ENCODE measurements around the gene RTN4R.

RTN4R gene

GRCh38 chr22:20226077-20226716 lies 41.9 kb downstream of the RTN4R start:
- Histone ChIP-seq H3K4me1 (ENCODE audit: control insufficient read depth, insufficient read depth, low read length) (no peaks in the 10 kb centered on the region), H3K9ac (ENCODE audit: low read length) (no peak overlapping the region), H3K36me3 (ENCODE audit: control insufficient read depth, insufficient read depth, low read length, severe bottlenecking) (no peaks in the 10 kb centered on the region), H3K27me3 (replicated peaks; ENCODE audit: control insufficient read depth, insufficient read depth, low read length) (peaks cover 30% of the 10 kb centered on the region), H3K9me3 (ENCODE audit: control insufficient read depth, low read length) (no peaks in the 10 kb centered on the region), H3K4me3 (ENCODE audit: low read length) (no peak overlapping the region)
- DNase-seq (ENCODE audit: low read depth) = no peak

DNA sequence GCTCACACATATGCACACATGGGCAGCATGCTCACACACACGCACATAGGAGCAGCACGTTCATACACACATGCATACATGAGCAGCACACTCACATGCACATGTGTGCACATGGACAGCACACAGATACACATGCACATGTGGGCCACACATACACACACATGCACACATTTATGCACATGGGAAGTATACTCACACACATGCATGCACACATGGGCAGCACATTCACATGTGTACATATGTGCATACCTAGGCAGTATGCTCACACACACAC lies 42.5 kb downstream of the RTN4R start:
- Histone ChIP-seq H3K27me3 (replicated peaks; ENCODE audit: control insufficient read depth, insufficient read depth, low read length) (peaks cover 26% of the 10 kb centered on the region), H3K4me1 (ENCODE audit: control insufficient read depth, insufficient read depth, low read length) (no peaks in the 10 kb centered on the region), H3K9me3 (ENCODE audit: control insufficient read depth, low read length) (no peaks in the 10 kb centered on the region), H3K36me3 (ENCODE audit: control insufficient read depth, insufficient read depth, low read length, severe bottlenecking) (no peaks in the 10 kb centered on the region), H3K4me3 (ENCODE audit: low read length) (no peak overlapping the region), H3K9ac (ENCODE audit: low read length) (no peak overlapping the region)
- DNase-seq (ENCODE audit: low read depth) = no peak

DNA sequence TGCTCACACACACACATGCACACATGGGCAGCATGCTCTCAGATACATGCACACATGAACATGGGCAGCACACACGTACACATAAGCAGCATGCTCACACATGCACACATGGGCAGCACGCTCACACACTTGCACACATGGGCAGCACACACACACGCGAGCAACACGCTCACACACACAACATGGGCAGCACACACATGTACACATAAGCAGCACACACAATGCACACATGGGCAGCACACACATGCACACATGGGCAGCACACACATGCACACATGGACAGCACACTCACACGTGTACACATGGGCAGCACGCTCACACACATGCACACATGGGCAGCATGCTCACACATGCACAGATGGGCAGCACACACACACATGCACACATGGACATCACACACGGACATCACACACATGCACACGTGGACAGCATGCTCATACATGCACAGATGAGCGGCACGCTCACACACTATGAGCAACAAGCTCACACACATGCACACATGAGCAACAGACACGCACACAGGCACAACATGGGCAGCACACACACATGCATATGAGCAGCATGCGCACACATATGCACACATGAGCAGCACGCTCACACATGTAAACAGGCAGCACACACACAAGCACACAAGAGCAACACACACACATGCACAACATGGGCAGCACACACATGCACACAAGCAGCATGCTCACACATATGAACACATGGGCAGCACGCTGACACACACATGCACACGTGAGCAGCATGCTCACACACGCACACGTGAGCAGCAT lies 43.0 kb downstream of the RTN4R start:
- Histone ChIP-seq H3K27me3 (replicated peaks; ENCODE audit: control insufficient read depth, insufficient read depth, low read length) (peaks cover 26% of the 10 kb centered on the region), H3K36me3 (ENCODE audit: control insufficient read depth, insufficient read depth, low read length, severe bottlenecking) (no peaks in the 10 kb centered on the region), H3K4me3 (ENCODE audit: low read length) (no peak overlapping the region), H3K9ac (ENCODE audit: low read length) (no peak overlapping the region), H3K4me1 (ENCODE audit: control insufficient read depth, insufficient read depth, low read length) (no peaks in the 10 kb centered on the region), H3K9me3 (ENCODE audit: control insufficient read depth, low read length) (no peaks in the 10 kb centered on the region)
- DNase-seq (ENCODE audit: low read depth) = no peak

DNA sequence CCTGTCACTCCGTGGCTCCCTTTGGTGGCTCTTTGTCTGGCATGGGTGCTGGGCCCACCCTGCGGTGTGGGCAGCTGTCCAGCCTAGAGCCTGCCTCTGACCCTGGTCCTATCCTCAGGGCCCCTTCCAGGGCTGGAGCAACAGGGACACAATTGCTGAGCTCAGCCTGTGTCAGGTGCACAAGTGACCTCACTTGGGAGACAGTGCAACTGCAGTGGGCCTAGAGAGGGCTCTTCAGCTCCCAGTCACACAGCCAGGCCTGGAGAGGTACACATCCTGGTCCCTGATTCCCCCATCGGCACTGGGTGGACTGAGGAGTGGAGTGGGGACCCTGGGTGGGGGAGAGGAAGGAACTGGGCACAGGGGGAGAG lies 43.9 kb downstream of the RTN4R start:
- H3K36me3 ChIP-seq (ENCODE audit: control insufficient read depth, insufficient read depth, low read length, severe bottlenecking) = no peaks in the 10 kb centered on the region
- peaks cover 6% of the 10 kb centered on the region for H3K9me3 ChIP-seq (ENCODE audit: control insufficient read depth, low read length)
- H3K4me1 ChIP-seq (ENCODE audit: control insufficient read depth, insufficient read depth, low read length) = no peaks in the 10 kb centered on the region
- H3K4me3 ChIP-seq (ENCODE audit: low read length) = no peak overlapping the region
- DNase-seq (ENCODE audit: low read depth) = no peak
- peaks cover 22% of the 10 kb centered on the region for H3K27me3 ChIP-seq (replicated peaks; ENCODE audit: control insufficient read depth, insufficient read depth, low read length)
- no peak overlapping the region for H3K9ac ChIP-seq (ENCODE audit: low read length)

- H3K9ac ChIP-seq (ENCODE audit: low read length) = no peak overlapping the region
- DNase-seq (ENCODE audit: low read depth) = no peak
- no peaks in the 10 kb centered on the region for H3K36me3 ChIP-seq (ENCODE audit: control insufficient read depth, insufficient read depth, low read length, severe bottlenecking)
- peaks cover 16% of the 10 kb centered on the region for H3K27me3 ChIP-seq (replicated peaks; ENCODE audit: control insufficient read depth, insufficient read depth, low read length)
- H3K4me3 ChIP-seq (ENCODE audit: low read length) = no peak overlapping the region
- H3K9me3 ChIP-seq (ENCODE audit: control insufficient read depth, low read length) = peaks cover 6% of the 10 kb centered on the region
- H3K4me1 ChIP-seq (ENCODE audit: control insufficient read depth, insufficient read depth, low read length) = no peaks in the 10 kb centered on the region
Observed at GRCh38 chr22:20223421-20224255, 44.5 kb downstream of the RTN4R start.

- H3K36me3 ChIP-seq (ENCODE audit: control insufficient read depth, insufficient read depth, low read length, severe bottlenecking) = no peaks in the 10 kb centered on the region
- no peak for DNase-seq (ENCODE audit: low read depth)
- no peak overlapping the region for H3K9ac ChIP-seq (ENCODE audit: low read length)
- no peak overlapping the region for H3K4me3 ChIP-seq (ENCODE audit: low read length)
- no peaks in the 10 kb centered on the region for H3K4me1 ChIP-seq (ENCODE audit: control insufficient read depth, insufficient read depth, low read length)
- peaks cover 6% of the 10 kb centered on the region for H3K9me3 ChIP-seq (ENCODE audit: control insufficient read depth, low read length)
- peaks cover 21% of the 10 kb centered on the region for H3K27me3 ChIP-seq (replicated peaks; ENCODE audit: control insufficient read depth, insufficient read depth, low read length)
Observed at GRCh38 chr22:20222764-20223420, 45.2 kb downstream of the RTN4R start.

DNA sequence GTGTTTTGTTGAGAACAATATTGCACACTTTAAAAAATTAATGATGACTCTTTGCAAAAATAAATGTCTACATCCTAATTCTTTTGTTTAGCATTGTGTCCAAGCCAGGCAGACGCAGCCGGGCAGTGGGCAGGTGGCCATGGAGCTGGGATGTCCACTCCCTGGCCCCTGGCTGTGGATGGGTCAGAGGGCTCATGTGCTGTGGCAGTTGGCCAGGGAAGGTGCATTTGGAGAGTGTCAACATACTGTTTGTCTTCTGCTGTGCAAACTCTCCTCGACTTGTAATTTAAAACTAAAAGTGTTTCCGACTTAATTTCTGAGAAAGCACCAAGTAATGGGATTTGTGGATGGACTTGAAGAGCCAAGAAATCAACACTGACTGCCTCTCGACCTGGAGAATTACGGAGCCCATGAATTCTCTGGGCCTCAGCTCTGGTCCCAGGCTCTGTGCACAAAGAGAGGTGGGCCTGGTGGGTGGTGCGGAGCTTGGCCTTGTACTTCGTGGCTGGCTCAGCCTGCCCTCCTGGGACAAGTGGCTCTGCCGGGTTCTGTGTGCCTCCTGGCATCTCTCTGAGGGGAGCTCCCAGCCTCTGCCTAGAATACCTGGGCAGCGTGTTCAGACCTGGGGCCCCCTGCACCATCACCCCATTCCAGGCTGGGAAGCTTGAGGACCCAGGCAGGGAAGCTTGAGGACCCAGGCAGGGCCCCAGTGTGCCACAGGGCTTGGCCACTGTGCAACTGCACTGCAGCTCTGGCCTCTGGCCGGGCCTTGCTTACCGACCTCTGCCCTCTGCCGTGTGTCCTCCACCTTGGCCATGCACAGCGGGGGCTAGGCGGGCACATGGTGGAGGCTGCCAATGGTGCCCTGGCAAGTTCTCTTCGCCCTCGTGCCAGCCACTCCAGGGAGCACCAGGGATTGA lies 46.4 kb downstream of the RTN4R start:
- Histone ChIP-seq H3K4me3 (ENCODE audit: low read length) (no peak overlapping the region), H3K27me3 (replicated peaks; ENCODE audit: control insufficient read depth, insufficient read depth, low read length) (peaks cover 32% of the 10 kb centered on the region), H3K36me3 (ENCODE audit: control insufficient read depth, insufficient read depth, low read length, severe bottlenecking) (no peaks in the 10 kb centered on the region), H3K9ac (ENCODE audit: low read length) (no peak overlapping the region), H3K9me3 (ENCODE audit: control insufficient read depth, low read length) (peaks cover 6% of the 10 kb centered on the region), H3K4me1 (ENCODE audit: control insufficient read depth, insufficient read depth, low read length) (no peaks in the 10 kb centered on the region)
- no peak for DNase-seq (ENCODE audit: low read depth)

DNA sequence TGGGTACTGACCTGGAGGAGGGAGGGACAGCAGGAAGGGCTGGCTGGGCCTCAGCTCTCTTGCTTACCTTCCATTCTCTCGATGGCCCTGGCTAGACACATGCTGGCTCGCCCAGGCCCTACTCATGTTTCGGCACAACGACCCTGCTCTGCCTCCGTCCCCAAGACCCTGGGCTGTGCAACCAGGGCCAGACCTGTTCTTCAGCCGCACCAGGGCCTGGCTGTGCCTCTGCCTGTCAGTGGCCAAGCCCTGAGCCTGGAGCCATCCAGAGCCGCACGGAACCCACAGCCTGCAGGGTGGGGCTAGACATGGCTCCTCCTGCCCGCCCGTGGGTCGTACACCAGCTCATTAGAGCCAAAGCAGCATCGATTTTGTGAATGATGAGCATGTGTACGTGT lies 47.5 kb downstream of the RTN4R start:
- Histone ChIP-seq H3K4me3 (ENCODE audit: low read length) (no peak overlapping the region), H3K9me3 (ENCODE audit: control insufficient read depth, low read length) (peaks cover 6% of the 10 kb centered on the region), H3K9ac (ENCODE audit: low read length) (no peak overlapping the region), H3K4me1 (ENCODE audit: control insufficient read depth, insufficient read depth, low read length) (no peaks in the 10 kb centered on the region), H3K27me3 (replicated peaks; ENCODE audit: control insufficient read depth, insufficient read depth, low read length) (peaks cover 41% of the 10 kb centered on the region), H3K36me3 (ENCODE audit: control insufficient read depth, insufficient read depth, low read length, severe bottlenecking) (no peaks in the 10 kb centered on the region)
- no peak for DNase-seq (ENCODE audit: low read depth)

DNA sequence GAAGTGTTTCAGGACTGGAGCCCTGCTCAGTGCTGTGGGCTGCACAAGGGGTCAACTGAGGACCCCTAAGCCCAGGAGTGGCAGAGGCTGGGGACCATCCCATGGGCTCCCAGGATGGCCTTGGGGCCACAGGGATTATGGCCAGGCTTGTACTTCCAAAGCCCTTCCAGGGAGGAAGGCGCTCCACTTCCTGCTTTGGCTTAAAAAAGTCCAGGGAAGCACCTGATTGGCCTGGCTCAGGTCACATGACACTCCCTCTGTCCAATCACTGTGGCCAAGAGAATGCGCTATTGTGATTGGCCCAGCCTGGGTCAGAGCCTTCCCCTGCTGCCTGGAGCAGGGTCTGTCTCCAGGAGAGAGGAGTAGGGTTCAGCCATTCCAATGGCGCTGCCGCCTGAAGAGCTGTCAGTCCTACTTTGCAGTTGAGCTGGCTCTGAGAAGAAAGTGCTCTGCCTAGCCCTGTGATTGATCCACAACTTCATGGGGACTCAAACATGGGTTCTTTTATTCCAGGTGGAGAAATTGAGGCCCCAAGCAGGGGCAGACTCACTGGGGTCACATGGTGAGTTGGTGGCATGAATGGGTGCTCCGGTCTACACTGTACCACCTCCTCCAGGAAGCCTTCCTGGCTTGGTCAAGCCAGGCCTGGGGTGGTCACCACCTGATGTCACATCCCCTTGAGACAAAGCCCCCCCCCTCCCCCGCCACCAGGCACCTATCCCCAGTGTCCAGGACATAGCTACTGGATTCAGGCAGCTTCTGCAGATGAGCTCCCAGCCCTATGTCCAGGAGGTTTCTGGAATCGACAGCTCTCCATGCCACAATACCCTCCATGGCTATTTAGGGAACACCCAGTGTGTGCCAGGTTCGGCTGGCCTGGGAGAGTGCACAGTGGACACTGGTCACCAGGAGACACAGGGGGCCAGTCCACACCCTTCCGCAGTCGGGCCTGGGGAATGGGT lies 48.2 kb downstream of the RTN4R start:
- H3K36me3 ChIP-seq (ENCODE audit: control insufficient read depth, insufficient read depth, low read length, severe bottlenecking) = no peaks in the 10 kb centered on the region
- H3K4me3 ChIP-seq (ENCODE audit: low read length) = no peak overlapping the region
- no peaks in the 10 kb centered on the region for H3K4me1 ChIP-seq (ENCODE audit: control insufficient read depth, insufficient read depth, low read length)
- no peak for DNase-seq (ENCODE audit: low read depth)
- H3K27me3 ChIP-seq (replicated peaks; ENCODE audit: control insufficient read depth, insufficient read depth, low read length) = peaks cover 43% of the 10 kb centered on the region
- H3K9me3 ChIP-seq (ENCODE audit: control insufficient read depth, low read length) = peaks cover 6% of the 10 kb centered on the region
- no peak overlapping the region for H3K9ac ChIP-seq (ENCODE audit: low read length)

DNA sequence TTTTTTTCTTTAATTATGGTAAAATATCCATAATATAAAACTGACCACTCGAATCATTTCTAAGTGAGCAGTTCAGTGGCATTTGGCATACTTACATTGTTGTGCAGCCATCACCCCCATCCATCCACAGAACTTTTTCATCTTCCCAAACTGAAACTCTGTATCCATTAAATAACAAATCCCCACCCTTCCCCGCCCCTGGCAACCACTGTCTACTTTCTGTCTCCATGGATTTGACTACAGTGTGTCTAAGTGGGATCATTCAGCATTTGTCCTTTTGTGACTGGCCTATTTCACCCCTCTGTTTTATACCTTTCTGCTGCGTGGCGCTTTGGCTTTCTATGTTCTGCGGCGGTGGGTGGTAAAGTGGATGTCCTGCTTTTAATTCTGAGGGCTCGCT lies 49.1 kb downstream of the RTN4R start:
- peaks cover 52% of the 10 kb centered on the region for H3K27me3 ChIP-seq (replicated peaks; ENCODE audit: control insufficient read depth, insufficient read depth, low read length)
- H3K9me3 ChIP-seq (ENCODE audit: control insufficient read depth, low read length) = peaks cover 6% of the 10 kb centered on the region
- no peaks in the 10 kb centered on the region for H3K36me3 ChIP-seq (ENCODE audit: control insufficient read depth, insufficient read depth, low read length, severe bottlenecking)
- H3K9ac ChIP-seq (ENCODE audit: low read length) = no peak overlapping the region
- H3K4me3 ChIP-seq (ENCODE audit: low read length) = no peak overlapping the region
- no peak for DNase-seq (ENCODE audit: low read depth)
- no peaks in the 10 kb centered on the region for H3K4me1 ChIP-seq (ENCODE audit: control insufficient read depth, insufficient read depth, low read length)

Measured in adipocyte (in vitro differentiated cells).